RWPE2 (cell line): Measurements from ENCODE around the gene ADAM33.

ENCODE experiments used
- ATAC-seq: fragments of 200-7000 bp; cut with Tn5 transposase; 3 replicates; pipeline ENCODE4 v1.9.1; 2021; ENCODE audit warnings: low read depth
- DNase-seq: peaks from one replicate; pipeline ENCODE4 v3.0.0-alpha.2; 2020; ENCODE audit warnings: low spot score
- H3K27ac ChIP-seq: fragments of 450-650 bp; 2 replicates; pipeline ENCODE4 v1.5.1; 2017; ENCODE audit warnings: mild to moderate bottlenecking; ENCODE audit not compliant: poor library complexity, severe bottlenecking
- H3K27me3 ChIP-seq: fragments of 250-450 bp; sonication (Bioruptor Pico); 2 replicates; pipeline ENCODE4 v1.5.1; 2021; ENCODE audit warnings: mild to moderate bottlenecking, moderate library complexity; ENCODE audit not compliant: insufficient read depth, poor library complexity, severe bottlenecking
- H3K36me3 ChIP-seq: fragments of 250-450 bp; sonication (Bioruptor Pico); 2 replicates; pipeline ENCODE4 v1.5.1; 2020; ENCODE audit warnings: low read depth, mild to moderate bottlenecking, moderate library complexity
- H3K4me1 ChIP-seq: fragments of 250-450 bp; sonication (Bioruptor Pico); 2 replicates; pipeline ENCODE4 v1.5.1; 2021; ENCODE audit warnings: mild to moderate bottlenecking, moderate library complexity; ENCODE audit not compliant: insufficient read depth, poor library complexity, severe bottlenecking
- H3K4me3 ChIP-seq: fragments of 250-450 bp; sonication (Bioruptor Pico); 2 replicates; pipeline ENCODE4 v1.5.1; 2021; ENCODE audit warnings: mild to moderate bottlenecking, moderate library complexity; ENCODE audit not compliant: severe bottlenecking
- H3K9me3 ChIP-seq: fragments of 250-450 bp; sonication (Bioruptor Pico); 2 replicates; pipeline ENCODE4 v1.5.1; 2021; ENCODE audit warnings: mild to moderate bottlenecking, moderate library complexity; ENCODE audit not compliant: severe bottlenecking
- TF ChIP-seq, protein P1 (sequence below): fragments of 450-650 bp; IDR thresholded peaks from one replicate; pipeline ENCODE4 v1.5.1; 2017; ENCODE audit warnings: mild to moderate bottlenecking, moderate library complexity; ENCODE audit not compliant: poor library complexity, severe bottlenecking

Gene ADAM33

DNA sequence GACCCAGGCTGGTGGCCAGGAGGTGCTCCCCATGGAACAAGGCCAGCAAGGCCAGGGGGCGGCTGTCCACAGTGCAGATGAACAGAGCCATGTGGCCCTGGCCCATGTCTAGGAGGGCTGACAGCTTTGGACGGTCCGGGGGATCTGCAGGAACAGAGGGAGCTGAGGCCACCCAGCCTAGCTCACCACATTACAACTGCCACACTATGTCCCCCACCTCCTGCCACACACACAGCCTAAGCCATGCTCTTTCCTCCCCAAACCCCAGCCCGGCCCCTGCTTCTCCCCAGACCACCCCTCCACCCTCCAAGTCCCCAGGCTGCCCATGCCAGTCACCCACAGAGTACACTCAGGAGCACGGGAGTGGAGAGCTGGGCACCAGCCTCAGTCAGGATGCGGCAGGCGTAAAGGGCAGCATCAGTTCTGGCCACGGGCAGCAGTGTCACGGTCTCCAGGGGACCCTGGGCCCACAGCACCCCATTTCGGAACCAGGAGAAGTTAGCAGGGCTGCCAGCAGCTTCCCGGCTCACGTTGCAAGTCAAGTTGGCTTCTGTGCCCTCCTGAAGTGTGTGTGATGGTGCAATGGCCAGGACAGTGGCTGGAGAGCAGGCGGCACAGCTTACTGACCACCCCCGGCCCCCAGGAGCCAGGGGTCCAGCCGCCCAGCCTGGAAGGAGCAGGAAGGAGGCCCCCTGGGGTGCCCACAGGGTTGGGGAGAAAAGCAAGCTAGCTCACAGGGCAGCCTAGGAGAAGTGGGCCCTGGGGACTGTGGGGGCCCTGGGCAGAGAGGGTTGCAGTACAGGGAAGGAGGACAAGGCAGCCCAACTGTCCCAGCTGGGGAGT, 15.2 kb upstream of the ADAM33 start:
- Histone ChIP-seq H3K4me1 (no peaks in the 10 kb centered on the region), H3K27me3 (no peaks in the 10 kb centered on the region), H3K36me3 (no peaks in the 10 kb centered on the region), H3K9me3 (no peaks in the 10 kb centered on the region), H3K4me3 (no peak overlapping the region), H3K27ac (no peak overlapping the region)
- no peak; the same call in 2 of the 3 replicates for ATAC-seq
- TF ChIP-seq, protein P1, sequence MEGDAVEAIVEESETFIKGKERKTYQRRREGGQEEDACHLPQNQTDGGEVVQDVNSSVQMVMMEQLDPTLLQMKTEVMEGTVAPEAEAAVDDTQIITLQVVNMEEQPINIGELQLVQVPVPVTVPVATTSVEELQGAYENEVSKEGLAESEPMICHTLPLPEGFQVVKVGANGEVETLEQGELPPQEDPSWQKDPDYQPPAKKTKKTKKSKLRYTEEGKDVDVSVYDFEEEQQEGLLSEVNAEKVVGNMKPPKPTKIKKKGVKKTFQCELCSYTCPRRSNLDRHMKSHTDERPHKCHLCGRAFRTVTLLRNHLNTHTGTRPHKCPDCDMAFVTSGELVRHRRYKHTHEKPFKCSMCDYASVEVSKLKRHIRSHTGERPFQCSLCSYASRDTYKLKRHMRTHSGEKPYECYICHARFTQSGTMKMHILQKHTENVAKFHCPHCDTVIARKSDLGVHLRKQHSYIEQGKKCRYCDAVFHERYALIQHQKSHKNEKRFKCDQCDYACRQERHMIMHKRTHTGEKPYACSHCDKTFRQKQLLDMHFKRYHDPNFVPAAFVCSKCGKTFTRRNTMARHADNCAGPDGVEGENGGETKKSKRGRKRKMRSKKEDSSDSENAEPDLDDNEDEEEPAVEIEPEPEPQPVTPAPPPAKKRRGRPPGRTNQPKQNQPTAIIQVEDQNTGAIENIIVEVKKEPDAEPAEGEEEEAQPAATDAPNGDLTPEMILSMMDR = no peak
- no peak for DNase-seq

DNA sequence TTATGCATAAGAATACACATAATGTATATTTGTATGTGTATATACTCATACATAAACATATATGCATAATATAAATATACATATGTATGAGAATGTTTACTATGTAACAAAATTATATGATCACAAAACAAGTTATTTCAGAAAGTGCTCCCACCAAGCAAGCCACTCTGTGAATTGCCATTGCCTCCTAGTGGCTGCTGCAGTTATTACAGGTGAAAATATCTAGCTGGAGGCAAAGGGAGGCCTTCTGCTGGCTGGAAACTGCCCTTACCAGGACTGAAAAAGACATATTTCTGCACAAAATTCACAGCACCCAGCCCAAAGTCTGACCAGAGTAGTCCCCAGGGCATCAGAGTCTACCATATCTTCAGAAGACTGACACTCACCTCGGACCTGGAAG, 14.4 kb upstream of the ADAM33 start:
- DNase-seq (no peak), ATAC-seq (no peak)
- Histone ChIP-seq H3K4me3 (no peak overlapping the region), H3K27ac (no peak overlapping the region), H3K36me3 (no peaks in the 10 kb centered on the region), H3K4me1 (no peaks in the 10 kb centered on the region), H3K9me3 (no peaks in the 10 kb centered on the region), H3K27me3 (no peaks in the 10 kb centered on the region)
- TF ChIP-seq, protein P1 = peak; percentile 23

DNA sequence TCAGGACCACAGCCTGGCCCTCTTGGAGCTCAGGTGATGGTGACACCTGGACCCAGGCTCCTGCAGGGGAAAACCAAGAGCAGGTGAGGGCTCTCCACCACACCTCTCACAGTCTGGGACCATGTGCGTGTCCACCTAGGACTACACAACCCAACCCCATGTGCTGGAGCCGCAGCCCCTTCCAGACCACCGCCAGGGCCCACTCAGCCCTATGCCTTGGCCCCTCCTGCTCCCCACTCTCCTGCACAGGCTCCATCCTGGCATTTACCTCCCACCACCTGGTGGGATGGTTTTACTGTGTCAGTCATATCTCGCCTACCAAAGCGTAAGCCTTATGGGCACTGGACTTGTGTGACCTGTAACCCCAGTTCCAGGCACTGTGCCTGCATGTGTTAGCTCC, 13.1 kb upstream of the ADAM33 start:
- Histone ChIP-seq H3K36me3 (no peaks in the 10 kb centered on the region), H3K27me3 (no peaks in the 10 kb centered on the region), H3K27ac (no peak overlapping the region), H3K9me3 (no peaks in the 10 kb centered on the region), H3K4me1 (no peaks in the 10 kb centered on the region), H3K4me3 (no peak overlapping the region)
- no peak for ATAC-seq
- TF ChIP-seq, protein P1 = no peak
- no peak for DNase-seq

DNA sequence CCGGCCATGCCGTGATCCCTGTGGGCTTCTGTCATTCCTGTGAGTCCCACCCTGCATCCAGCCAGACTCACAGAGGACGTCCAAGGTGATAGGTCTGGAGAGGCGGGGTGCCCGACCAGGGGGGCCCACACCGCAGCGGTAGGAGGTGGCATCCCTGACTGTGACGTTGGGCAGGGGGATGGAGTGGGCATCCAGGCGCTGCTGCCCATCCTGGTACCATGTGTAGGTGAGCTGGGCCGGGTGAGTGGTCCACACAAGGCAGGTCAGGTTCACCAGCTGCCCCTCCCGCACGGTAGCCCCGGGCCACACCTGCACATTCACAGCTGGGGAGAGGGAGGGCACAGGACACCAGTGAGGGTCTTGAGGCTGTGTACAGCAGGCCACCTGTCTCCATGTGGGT, 11.6 kb upstream of the ADAM33 start:
- no peak overlapping the region for H3K27ac ChIP-seq
- no peaks in the 10 kb centered on the region for H3K27me3 ChIP-seq
- H3K4me3 ChIP-seq = no peak overlapping the region
- ATAC-seq (no peak), DNase-seq (no peak)
- no peaks in the 10 kb centered on the region for H3K36me3 ChIP-seq
- TF ChIP-seq, protein P1 = no peak
- H3K4me1 ChIP-seq = no peaks in the 10 kb centered on the region
- H3K9me3 ChIP-seq = no peaks in the 10 kb centered on the region

DNA sequence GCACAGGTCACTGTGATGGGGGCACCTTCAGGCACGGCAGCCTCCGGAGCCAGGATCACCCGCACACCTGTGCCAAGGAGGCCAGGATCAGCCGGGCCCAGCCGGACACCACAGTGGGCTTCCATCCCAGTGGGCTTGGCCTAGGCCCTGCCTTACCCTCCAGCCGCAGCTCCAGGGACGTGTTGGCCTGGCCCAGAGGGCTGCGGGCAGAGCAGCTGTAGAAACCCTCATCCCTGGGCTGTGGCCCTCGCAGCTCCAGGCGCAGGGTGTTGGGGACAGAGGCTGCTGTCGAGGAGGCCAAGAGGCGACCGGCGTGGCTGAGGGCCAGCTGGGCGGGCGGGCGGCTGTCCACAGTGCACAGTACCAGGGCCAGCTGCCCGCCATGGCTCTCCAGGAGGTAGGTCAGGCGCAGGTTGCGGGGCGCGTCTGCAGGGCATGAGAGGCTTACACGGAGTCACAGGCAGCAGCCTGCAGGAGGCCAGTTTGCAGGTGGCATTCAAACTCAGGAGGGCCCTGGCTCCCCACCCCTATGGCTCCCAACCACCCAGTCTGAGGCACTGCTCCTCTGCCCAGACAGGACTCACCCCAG, 11.0 kb upstream of the ADAM33 start:
- no peaks in the 10 kb centered on the region for H3K27me3 ChIP-seq
- no peaks in the 10 kb centered on the region for H3K4me1 ChIP-seq
- H3K27ac ChIP-seq = no peak overlapping the region
- H3K36me3 ChIP-seq = no peaks in the 10 kb centered on the region
- H3K4me3 ChIP-seq = no peak overlapping the region
- no peak for DNase-seq
- no peaks in the 10 kb centered on the region for H3K9me3 ChIP-seq
- ATAC-seq = no peak; the same call in 2 of the 3 replicates
- TF ChIP-seq, protein P1 = no peak
